SIG-M5 treated with dmso at 0.1 percent for 504 hours (cell line): ENCODE measurements around the gene ADRB1.
A peak's percentile ranks its signal among the peaks of the same experiment; 100 is the strongest.

Experiments used
- DNase-seq: peaks from one replicate; lab custom pipeline; 2025; ENCODE audit not compliant: unreplicated experiment; lab: John Stamatoyannopoulos, UW

The ADRB1 gene

GRCh38 chr10:114087255-114087654 is 43.6 kb downstream of the ADRB1 start:
- DNase-seq = no peak

GRCh38 chr10:114087655-114088054 is 44.0 kb downstream of the ADRB1 start:
- DNase-seq = no peak

GRCh38 chr10:114094795-114095194 is 51.1 kb downstream of the ADRB1 start:
- DNase-seq = no peak

- DNase-seq = peak; percentile 77
Observed at GRCh38 chr10:114095559-114096337, 52.1 kb downstream of the ADRB1 start.
